CD14-positive monocyte (primary cell): ENCODE data around the gene COL19A1. TPM values are rescaled to one million over a fixed set of nuclear protein-coding genes. Genes with fewer than 3 reads are reported as not detected.

Experiments
- DNase-seq, 3 donors: peaks; one replicate each; pipeline ENCODE4 v3.0.0-alpha.2; 2011 to 2022
- H2AFZ ChIP-seq: 2 replicates; pipeline ENCODE4 v1.6.0; 2012; ENCODE audit warnings: mild to moderate bottlenecking, low read depth, low read length, inconsistent platforms; ENCODE audit not compliant: insufficient read depth, poor library complexity, severe bottlenecking
- H3K27ac ChIP-seq, 2 donors: 1 replicate in 1 of 2; 2 replicates in 1 of 2; pipeline ENCODE4 v1.5.1; 2012 to 2013; ENCODE audit warnings: low read length in 2 of 2, control low read depth in 1 of 2, inconsistent platforms in 1 of 2, low read depth in 1 of 2, mild to moderate bottlenecking in 1 of 2
- H3K27me3 ChIP-seq, 2 donors: one replicate each; pipeline versions ENCODE4 v1.6.0 to v1.6.1; 2011 to 2013; ENCODE audit warnings: low read length in 2 of 2; ENCODE audit not compliant: control insufficient read depth in 2 of 2, insufficient read depth in 2 of 2
- H3K36me3 ChIP-seq, 2 donors: replicated peaks in 1 of 2; 1 replicate in 1 of 2; 2 replicates in 1 of 2; pipeline versions ENCODE4 v1.5.1 to v1.6.1; 2012 to 2013; ENCODE audit warnings: low read length in 2 of 2, control low read depth in 1 of 2, inconsistent platforms in 1 of 2, mild to moderate bottlenecking in 1 of 2; ENCODE audit not compliant: insufficient read depth in 2 of 2, control insufficient read depth in 1 of 2
- H3K4me1 ChIP-seq, 2 donors: 1 replicate in 1 of 2; 2 replicates in 1 of 2; pipeline versions ENCODE4 v1.5.1 to v1.6.1; 2012 to 2013; ENCODE audit warnings: low read length in 2 of 2, control low read depth in 1 of 2, inconsistent platforms in 1 of 2, mild to moderate bottlenecking in 1 of 2, moderate library complexity in 1 of 2; ENCODE audit not compliant: insufficient read depth in 2 of 2, control insufficient read depth in 1 of 2
- H3K4me2 ChIP-seq: replicated peaks from 2 replicates; pipeline ENCODE3; 2012; ENCODE audit warnings: low read length, moderate library complexity, mild to moderate bottlenecking; ENCODE audit not compliant: poor library complexity, severe bottlenecking; ENCODE audit errors: extremely low read depth
- H3K4me3 ChIP-seq, 3 experiments: fragments of 200-600 bp in 1 of 3; sonication (generic) in 1 of 3; replicated peaks in 1 of 3; 1 replicate in 2 of 3; 2 replicates in 1 of 3; pipeline ENCODE4 v1.5.1; 2011 to 2013; ENCODE audit warnings: low read length in 3 of 3, mild to moderate bottlenecking in 3 of 3, control low read depth in 2 of 3, low read depth in 2 of 3, inconsistent platforms in 1 of 3, moderate library complexity in 1 of 3
- H3K79me2 ChIP-seq: 2 replicates; pipeline ENCODE4 v1.6.0; 2012; ENCODE audit warnings: mild to moderate bottlenecking, control low read depth, inconsistent platforms, low read length, moderate library complexity; ENCODE audit not compliant: insufficient read depth
- H3K9ac ChIP-seq: 2 replicates; pipeline ENCODE4 v1.6.0; 2017; ENCODE audit warnings: low read length, mild to moderate bottlenecking; ENCODE audit not compliant: insufficient read depth, poor library complexity, severe bottlenecking
- H3K9me3 ChIP-seq, 2 donors: replicated peaks in 1 of 2; 1 replicate in 1 of 2; 2 replicates in 1 of 2; pipeline versions ENCODE4 v1.5.1 to v1.6.1; 2012 to 2013; ENCODE audit warnings: low read length in 2 of 2, control low read depth in 1 of 2; ENCODE audit not compliant: control insufficient read depth in 1 of 2, insufficient read depth in 1 of 2
- H4K20me1 ChIP-seq: 2 replicates; pipeline ENCODE4 v1.6.0; 2012; ENCODE audit warnings: mild to moderate bottlenecking, low read length, control low read depth, moderate library complexity; ENCODE audit not compliant: insufficient read depth
- H3K27ac Mint-ChIP-seq, 7 donors: one replicate each; pipeline ENCODE4 v1.8.0; 2020; ENCODE audit warnings: mild to moderate bottlenecking in 7 of 7, mixed read lengths in 7 of 7, moderate library complexity in 6 of 7, inconsistent platforms in 2 of 7
- H3K27me3 Mint-ChIP-seq, 3 donors: one replicate each; pipeline ENCODE4 v1.8.0; 2021 to 2022; ENCODE audit warnings: low read depth in 3 of 3, mild to moderate bottlenecking in 3 of 3, mixed read lengths in 3 of 3, moderate library complexity in 3 of 3, inconsistent platforms in 1 of 3
- H3K36me3 Mint-ChIP-seq, 2 donors: one replicate each; pipeline ENCODE4 v1.8.0; 2020; ENCODE audit warnings: mixed read lengths in 2 of 2, inconsistent platforms in 1 of 2, mild to moderate bottlenecking in 1 of 2
- H3K4me1 Mint-ChIP-seq: one replicate; pipeline ENCODE4 v1.8.0; 2020; ENCODE audit warnings: mild to moderate bottlenecking, mixed read lengths
- H3K4me3 Mint-ChIP-seq, 2 donors: one replicate each; pipeline ENCODE4 v1.8.0; 2020; ENCODE audit warnings: mild to moderate bottlenecking in 2 of 2, mixed read lengths in 2 of 2, moderate library complexity in 1 of 2
- H3K9me3 Mint-ChIP-seq, 7 donors: one replicate each; pipeline ENCODE4 v1.8.0; 2020 to 2022; ENCODE audit warnings: mixed read lengths in 7 of 7, mild to moderate bottlenecking in 6 of 7, moderate library complexity in 6 of 7, inconsistent platforms in 2 of 7
- CTCF ChIP-seq: fragments of 200-600 bp; IDR thresholded peaks from one replicate; pipeline ENCODE4 v1.8.0; 2022; ENCODE audit warnings: antibody characterized with exemption, mild to moderate bottlenecking
- WGBS: methylation state at CpG from one replicate; pipeline ENCODE4 v1.1.5; 2013; ENCODE audit warnings: missing lambda C conversion rate; ENCODE audit not compliant: insufficient coverage; 5-methylcytosine and 5-hydroxymethylcytosine counted together
- intact Hi-C, 2 donors: fragments of 100-400 bp; cut with micrococcal nuclease; formaldehyde crosslinking; loops; one replicate each; pipeline versions ENCODE4 v1.15.0 to v1.15.1; 2023
- polyA plus RNA-seq, 3 donors: library from polyadenylated mRNA; depleted of rRNA in 1 of 3; unstranded in 2 of 3; stranded (reverse) in 1 of 3; fragments of 300-500 nt in 2 of 3; fragments of >200 nt in 1 of 3; fragmentation: Illumina TruSeq in 2 of 3; gene quantifications; 1 replicate in 2 of 3; 2 replicates in 1 of 3; pipeline ENCODE4 v1.2.3, GENCODE V29; 2012 to 2021

Gene COL19A1
- polyA plus RNA-seq, 3 donors: not detected

DNA sequence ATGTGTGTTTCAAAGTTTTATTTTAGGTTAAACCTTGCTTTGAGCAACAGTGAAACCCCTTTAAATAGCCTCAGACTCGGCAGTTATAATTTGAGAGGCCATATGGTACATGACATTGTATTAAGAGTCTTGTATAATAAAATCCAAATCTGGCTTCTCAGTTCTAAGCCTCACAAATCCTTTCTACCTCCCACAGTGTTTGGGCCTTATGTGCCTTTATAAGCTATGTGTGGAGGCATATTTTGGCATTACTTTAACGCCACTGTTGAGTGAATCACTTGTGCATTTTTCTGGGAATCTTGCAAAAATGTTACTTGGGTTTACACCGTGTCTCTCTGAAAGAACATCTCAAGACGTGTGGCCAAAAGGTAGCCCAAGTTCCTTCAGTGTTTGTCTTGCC, 284.2 kb downstream of the COL19A1 start:
- Mint-ChIP-seq H3K9me3 (peaks cover 0 to 3% (median 0%) of the 10 kb centered on the region in 7 donors), H3K27me3 (peaks cover 0 to 2% (median 0%) of the 10 kb centered on the region in 3 donors), H3K4me1 (no peaks in the 10 kb centered on the region), H3K27ac (no peak overlapping the region), H3K4me3 (no peak overlapping the region), H3K36me3 (no peaks in the 10 kb centered on the region)
- Histone ChIP-seq H3K27ac (no peak overlapping the region), H3K9ac (no peak overlapping the region), H3K36me3 (no peaks in the 10 kb centered on the region), H2AFZ (no peak overlapping the region), H4K20me1 (no peaks in the 10 kb centered on the region), H3K4me1 (no peaks in the 10 kb centered on the region), H3K79me2 (no peaks in the 10 kb centered on the region), H3K4me3 (no peak overlapping the region), H3K9me3 (no peaks in the 10 kb centered on the region), H3K4me2 (no peak overlapping the region), H3K27me3 (no peaks in the 10 kb centered on the region)
- intact Hi-C loops: no loop called here
- TF ChIP-seq CTCF: no peak
- 100% methylated on average over 1 of the region's 4 CpGs for WGBS
- no peak for DNase-seq

- Histone ChIP-seq H4K20me1 (no peaks in the 10 kb centered on the region), H3K9me3 (no peaks in the 10 kb centered on the region), H3K27ac (no peak overlapping the region), H3K4me1 (no peaks in the 10 kb centered on the region), H3K79me2 (no peaks in the 10 kb centered on the region), H2AFZ (no peak overlapping the region), H3K4me3 (no peak overlapping the region), H3K4me2 (no peak overlapping the region), H3K27me3 (no peaks in the 10 kb centered on the region), H3K9ac (no peak overlapping the region), H3K36me3 (no peaks in the 10 kb centered on the region)
- no peak for DNase-seq
- no peaks in the 10 kb centered on the region for H3K36me3 Mint-ChIP-seq
- H3K4me3 Mint-ChIP-seq: no peak overlapping the region
- no CpG with 5 or more reads among the region's 2 CpGs for WGBS
- intact Hi-C loops: no loop called here
- H3K4me1 Mint-ChIP-seq: no peaks in the 10 kb centered on the region
- H3K27ac Mint-ChIP-seq: no peak overlapping the region
- H3K27me3 Mint-ChIP-seq: peaks cover 0 to 3% (median 0%) of the 10 kb centered on the region in 3 donors
- TF ChIP-seq CTCF: no peak
- peaks cover 0 to 3% (median 0%) of the 10 kb centered on the region in 7 donors for H3K9me3 Mint-ChIP-seq
Observed at GRCh38 chr6:70151616-70152015, 285.3 kb downstream of the COL19A1 start.
